Muscle layer of colon (tissue), 2 donors: ENCODE results near the gene KLHL14.

ENCODE experiments used
- H3K27ac ChIP-seq: one replicate; pipeline ENCODE4 v1.7.0; 2013; ENCODE audit warnings: low read depth, mild to moderate bottlenecking, low read length, moderate library complexity
- H3K27me3 ChIP-seq, 2 donors: one replicate each; pipeline ENCODE4 v1.7.0; 2013; ENCODE audit warnings: low read length in 2 of 2, mild to moderate bottlenecking in 2 of 2; ENCODE audit not compliant: insufficient read depth in 2 of 2, control insufficient read depth in 1 of 2
- H3K36me3 ChIP-seq: one replicate; pipeline ENCODE4 v1.7.0; 2013; ENCODE audit warnings: mild to moderate bottlenecking, low read length; ENCODE audit not compliant: insufficient read depth
- H3K4me1 ChIP-seq: one replicate; pipeline ENCODE4 v1.7.0; 2013; ENCODE audit warnings: mild to moderate bottlenecking, low read length; ENCODE audit not compliant: insufficient read depth
- H3K4me3 ChIP-seq, 2 donors: one replicate each; pipeline ENCODE4 v1.7.0; 2013; ENCODE audit warnings: low read length in 2 of 2, low read depth in 1 of 2, mild to moderate bottlenecking in 1 of 2, moderate library complexity in 1 of 2
- H3K9ac ChIP-seq: one replicate; pipeline ENCODE4 v1.7.0; 2013; ENCODE audit warnings: low read length
- H3K9me3 ChIP-seq: one replicate; pipeline ENCODE4 v1.7.0; 2013; ENCODE audit warnings: mild to moderate bottlenecking, low read length
- donor health status: abdominal sarcoma.
- donor health status: Adenocarcinoma of cecum.

KLHL14 gene

GRCh38 chr18:32711862-32712261 lies 61.0 kb downstream of the KLHL14 start:
- H3K27ac ChIP-seq: no peak overlapping the region
- H3K4me1 ChIP-seq: no peaks in the 10 kb centered on the region
- H3K4me3 ChIP-seq: no peak overlapping the region
- H3K9me3 ChIP-seq: no peaks in the 10 kb centered on the region
- H3K9ac ChIP-seq: no peak overlapping the region
- no peaks in the 10 kb centered on the region for H3K27me3 ChIP-seq
- H3K36me3 ChIP-seq: no peaks in the 10 kb centered on the region

GRCh38 chr18:32707586-32707985 lies 65.2 kb downstream of the KLHL14 start:
- Histone ChIP-seq H3K9me3 (no peaks in the 10 kb centered on the region), H3K4me3 (no peak overlapping the region), H3K27me3 (no peaks in the 10 kb centered on the region), H3K9ac (no peak overlapping the region), H3K36me3 (no peaks in the 10 kb centered on the region), H3K27ac (no peak overlapping the region), H3K4me1 (no peaks in the 10 kb centered on the region)

GRCh38 chr18:32707147-32707546 lies 65.7 kb downstream of the KLHL14 start:
- H3K27me3 ChIP-seq: no peaks in the 10 kb centered on the region
- no peak overlapping the region for H3K4me3 ChIP-seq
- no peak overlapping the region for H3K9ac ChIP-seq

GRCh38 chr18:32701313-32701712 lies 71.5 kb downstream of the KLHL14 start:
- Histone ChIP-seq H3K4me3 (no peak overlapping the region), H3K9ac (no peak overlapping the region), H3K9me3 (no peaks in the 10 kb centered on the region), H3K27me3 (no peaks in the 10 kb centered on the region), H3K36me3 (no peaks in the 10 kb centered on the region), H3K27ac (no peak overlapping the region), H3K4me1 (no peaks in the 10 kb centered on the region)

More at GRCh38 chr18:32707147-32707546, 65.7 kb downstream of the KLHL14 start:
- H3K9me3 ChIP-seq: no peaks in the 10 kb centered on the region
- H3K4me1 ChIP-seq: no peaks in the 10 kb centered on the region
- no peaks in the 10 kb centered on the region for H3K36me3 ChIP-seq
- no peak overlapping the region for H3K27ac ChIP-seq

- H3K27ac ChIP-seq: no peak overlapping the region
These were observed 74.7 kb downstream of the KLHL14 start for GRCh38 chr18:32698153-32698552.

GRCh38 chr18:32696376-32696775 lies 76.4 kb downstream of the KLHL14 start:
- H3K27me3 ChIP-seq: no peaks in the 10 kb centered on the region
- no peak overlapping the region for H3K4me3 ChIP-seq
- no peaks in the 10 kb centered on the region for H3K4me1 ChIP-seq
- no peak overlapping the region for H3K9ac ChIP-seq
- H3K9me3 ChIP-seq: no peaks in the 10 kb centered on the region
- H3K27ac ChIP-seq: no peak overlapping the region
- H3K36me3 ChIP-seq: no peaks in the 10 kb centered on the region

More at GRCh38 chr18:32698153-32698552, 74.7 kb downstream of the KLHL14 start:
- Histone ChIP-seq H3K36me3 (no peaks in the 10 kb centered on the region), H3K4me1 (no peaks in the 10 kb centered on the region), H3K4me3 (no peak overlapping the region), H3K9ac (no peak overlapping the region), H3K9me3 (no peaks in the 10 kb centered on the region), H3K27me3 (no peaks in the 10 kb centered on the region)

GRCh38 chr18:32695534-32695933 lies 77.3 kb downstream of the KLHL14 start:
- Histone ChIP-seq H3K27me3 (no peaks in the 10 kb centered on the region), H3K36me3 (no peaks in the 10 kb centered on the region), H3K4me1 (no peaks in the 10 kb centered on the region), H3K9me3 (no peaks in the 10 kb centered on the region), H3K4me3 (no peak overlapping the region), H3K27ac (no peak overlapping the region), H3K9ac (no peak overlapping the region)

- no peak overlapping the region for H3K4me3 ChIP-seq
- H3K9ac ChIP-seq: no peak overlapping the region
- H3K9me3 ChIP-seq: no peaks in the 10 kb centered on the region
- H3K4me1 ChIP-seq: no peaks in the 10 kb centered on the region
- no peak overlapping the region for H3K27ac ChIP-seq
- no peaks in the 10 kb centered on the region for H3K36me3 ChIP-seq
- no peaks in the 10 kb centered on the region for H3K27me3 ChIP-seq
These were observed 84.0 kb downstream of the KLHL14 start for GRCh38 chr18:32688821-32689220.

- H3K9ac ChIP-seq: no peak overlapping the region
- H3K4me1 ChIP-seq: no peaks in the 10 kb centered on the region
- no peak overlapping the region for H3K4me3 ChIP-seq
- no peaks in the 10 kb centered on the region for H3K9me3 ChIP-seq
- H3K27me3 ChIP-seq: no peaks in the 10 kb centered on the region
- H3K36me3 ChIP-seq: no peaks in the 10 kb centered on the region
- H3K27ac ChIP-seq: no peak overlapping the region
These were observed 87.9 kb downstream of the KLHL14 start for GRCh38 chr18:32684940-32685339.

- Histone ChIP-seq H3K36me3 (no peaks in the 10 kb centered on the region), H3K9me3 (no peaks in the 10 kb centered on the region), H3K4me3 (no peak overlapping the region), H3K27ac (no peak overlapping the region), H3K27me3 (no peaks in the 10 kb centered on the region), H3K4me1 (no peaks in the 10 kb centered on the region), H3K9ac (no peak overlapping the region)
These were observed 88.7 kb downstream of the KLHL14 start for GRCh38 chr18:32684096-32684495.

GRCh38 chr18:32683044-32683443 lies 89.8 kb downstream of the KLHL14 start:
- Histone ChIP-seq H3K9ac (no peak overlapping the region), H3K27me3 (no peaks in the 10 kb centered on the region), H3K4me1 (no peaks in the 10 kb centered on the region), H3K27ac (no peak overlapping the region), H3K36me3 (no peaks in the 10 kb centered on the region), H3K4me3 (no peak overlapping the region), H3K9me3 (no peaks in the 10 kb centered on the region)

- H3K27me3 ChIP-seq: no peaks in the 10 kb centered on the region
- no peaks in the 10 kb centered on the region for H3K36me3 ChIP-seq
- no peaks in the 10 kb centered on the region for H3K9me3 ChIP-seq
- H3K27ac ChIP-seq: no peak overlapping the region
- H3K4me3 ChIP-seq: no peak overlapping the region
- H3K4me1 ChIP-seq: no peaks in the 10 kb centered on the region
- H3K9ac ChIP-seq: no peak overlapping the region
These were observed 95.2 kb downstream of the KLHL14 start for GRCh38 chr18:32677578-32677977.
